Neuronal stem cell (in vitro differentiated cells): ENCODE measurements around the gene TCF4.

Source experiments
- DNase-seq: peaks from one replicate; pipeline ENCODE4 v3.0.0-alpha.2; 2013; ENCODE audit warnings: low spot score
- H2AFZ ChIP-seq: one replicate; pipeline ENCODE4 v1.6.1; 2013; ENCODE audit warnings: mild to moderate bottlenecking, low read length, inconsistent platforms
- H2AK5ac ChIP-seq: 2 replicates; pipeline ENCODE4 v1.6.1; 2013; ENCODE audit warnings: low read depth, mild to moderate bottlenecking, inconsistent platforms, low read length, moderate library complexity, mixed read lengths
- H2BK120ac ChIP-seq: 2 replicates; pipeline ENCODE4 v1.6.1; 2013; ENCODE audit warnings: low read depth, mild to moderate bottlenecking, inconsistent platforms, low read length, moderate library complexity, mixed read lengths
- H2BK12ac ChIP-seq: one replicate; pipeline ENCODE4 v1.6.1; 2013; ENCODE audit warnings: low read length, inconsistent platforms
- H2BK15ac ChIP-seq: 2 replicates; pipeline ENCODE4 v1.6.1; 2013; ENCODE audit warnings: mild to moderate bottlenecking, low read length, inconsistent platforms, mixed read lengths
- H2BK5ac ChIP-seq: one replicate; pipeline ENCODE4 v1.6.1; 2013; ENCODE audit warnings: inconsistent platforms, mild to moderate bottlenecking, low read length, moderate library complexity
- H3K14ac ChIP-seq: one replicate; pipeline ENCODE4 v1.6.1; 2013; ENCODE audit warnings: low read length, inconsistent platforms
- H3K18ac ChIP-seq: 2 replicates; pipeline ENCODE4 v1.6.1; 2013; ENCODE audit warnings: low read length, inconsistent platforms
- H3K23ac ChIP-seq: 2 replicates; pipeline ENCODE4 v1.6.1; 2013; ENCODE audit warnings: low read depth, mild to moderate bottlenecking, mixed read lengths, low read length, inconsistent platforms; ENCODE audit not compliant: poor library complexity
- H3K27ac ChIP-seq: replicated peaks from 3 replicates; pipeline ENCODE4 v1.5.1; 2013; ENCODE audit warnings: low read length, inconsistent platforms
- H3K27me3 ChIP-seq, 3 experiments: 2 replicates each; pipeline ENCODE4 v1.6.1; 2013; ENCODE audit warnings: low read length in 3 of 3, mild to moderate bottlenecking in 2 of 3, inconsistent platforms in 1 of 3, low read depth in 1 of 3, mixed read lengths in 1 of 3, moderate library complexity in 1 of 3; ENCODE audit not compliant: control insufficient read depth in 3 of 3, insufficient read depth in 3 of 3
- H3K36me3 ChIP-seq, 2 donors: replicated peaks in 1 of 2; 2 replicates each; pipeline ENCODE4 v1.6.1; 2013; ENCODE audit warnings: low read length in 2 of 2; ENCODE audit not compliant: control insufficient read depth in 2 of 2, insufficient read depth in 2 of 2
- H3K4ac ChIP-seq: 2 replicates; pipeline ENCODE4 v1.6.1; 2013; ENCODE audit warnings: inconsistent platforms, mild to moderate bottlenecking, low read length, moderate library complexity
- H3K4me1 ChIP-seq, 2 donors: 1 replicate in 1 of 2; 2 replicates in 1 of 2; pipeline ENCODE4 v1.6.1; 2013; ENCODE audit warnings: low read length in 2 of 2, low read depth in 1 of 2; ENCODE audit not compliant: control insufficient read depth in 2 of 2, insufficient read depth in 1 of 2
- H3K4me2 ChIP-seq: one replicate; pipeline ENCODE4 v1.6.1; 2013; ENCODE audit warnings: mild to moderate bottlenecking, low read length, inconsistent platforms; ENCODE audit not compliant: insufficient read depth, poor library complexity, severe bottlenecking
- H3K4me3 ChIP-seq, 2 donors: 2 replicates each; pipeline ENCODE4 v1.5.1; 2013; ENCODE audit warnings: low read length in 2 of 2, mild to moderate bottlenecking in 2 of 2, inconsistent platforms in 1 of 2, moderate library complexity in 1 of 2
- H3K79me1 ChIP-seq: one replicate; pipeline ENCODE4 v1.6.1; 2013; ENCODE audit warnings: low read depth, mild to moderate bottlenecking, inconsistent platforms, low read length, moderate library complexity
- H3K9ac ChIP-seq: one replicate; pipeline ENCODE4 v1.6.1; 2013; ENCODE audit warnings: mild to moderate bottlenecking, low read depth, low read length, inconsistent platforms; ENCODE audit not compliant: poor library complexity
- H3K9me3 ChIP-seq, 2 donors: replicated peaks in 1 of 2; 2 replicates each; pipeline versions ENCODE3 to v1.6.1; 2013; ENCODE audit warnings: low read length in 2 of 2, mild to moderate bottlenecking in 2 of 2, inconsistent platforms in 1 of 2, low read depth in 1 of 2, mixed read lengths in 1 of 2, moderate library complexity in 1 of 2; ENCODE audit not compliant: control insufficient read depth in 2 of 2, insufficient read depth in 1 of 2
- H4K8ac ChIP-seq: one replicate; pipeline ENCODE4 v1.6.1; 2013; ENCODE audit warnings: low read depth, mild to moderate bottlenecking, inconsistent platforms, low read length, moderate library complexity
- H4K91ac ChIP-seq: one replicate; pipeline ENCODE4 v1.6.1; 2013; ENCODE audit warnings: low read length, low read depth, mild to moderate bottlenecking, inconsistent platforms; ENCODE audit not compliant: poor library complexity
- WGBS, 2 donors: extraction: QIAGEN DNeasy Blood & Tissue Kit; methylation state at CpG; one replicate each; pipeline ENCODE4 v1.1.7; 2013; ENCODE audit warnings: missing lambda C conversion rate in 2 of 2, mixed read lengths in 1 of 2; ENCODE audit not compliant: insufficient read length in 2 of 2, insufficient replicate concordance in 1 of 2; ENCODE audit errors: extremely low coverage in 2 of 2; 5-methylcytosine and 5-hydroxymethylcytosine counted together

The TCF4 gene

DNA sequence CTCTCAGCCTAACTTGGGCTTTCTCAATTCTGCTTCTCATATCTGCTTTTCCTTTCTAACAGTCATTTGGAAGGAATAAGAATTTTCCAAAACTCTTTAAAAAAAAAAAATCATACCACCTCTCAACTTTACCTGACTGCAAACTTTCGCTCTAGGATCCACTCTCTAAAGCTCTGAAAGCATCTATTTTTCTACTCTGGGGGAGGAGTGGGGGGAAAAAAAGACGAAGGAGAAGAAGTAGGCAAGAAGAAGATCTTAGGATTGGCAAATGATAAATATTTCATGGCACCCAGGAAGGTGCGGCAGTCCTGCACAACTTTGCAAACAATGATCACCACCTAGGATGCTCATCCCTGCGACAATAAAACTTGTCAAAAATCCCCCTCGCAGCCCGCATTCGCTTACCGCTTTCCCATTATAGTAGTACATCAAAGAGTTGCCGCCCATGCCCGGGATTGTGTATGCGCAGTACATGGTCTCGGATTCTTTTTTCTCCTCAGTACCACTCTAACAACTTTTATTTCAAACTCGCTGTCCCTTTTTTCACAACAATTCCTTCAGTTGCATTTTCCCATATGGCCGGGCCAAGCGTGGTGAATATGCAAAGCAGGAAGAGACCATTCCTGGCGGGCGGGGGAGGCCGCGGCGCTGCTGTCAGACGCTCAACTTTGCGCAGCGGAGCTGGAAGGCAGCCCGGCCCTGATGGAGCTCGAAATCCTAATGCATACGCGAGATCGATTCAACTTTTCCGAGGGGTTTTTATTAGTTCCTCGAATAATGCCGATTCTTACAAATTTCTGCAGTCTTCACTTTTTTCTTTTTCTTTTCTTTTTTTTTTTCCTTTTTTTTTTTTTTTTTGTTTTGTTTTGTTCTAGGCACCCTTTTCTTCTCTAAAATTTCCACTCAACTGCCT, 266.5 kb downstream of the TCF4 start:
- Histone ChIP-seq H2BK5ac (no peak overlapping the region), H2BK15ac (no peak overlapping the region), H3K4me2 (peak overlapping the region; percentile 54), H3K36me3 (no peaks in the 10 kb centered on the region), H3K23ac (no peak overlapping the region), H3K14ac (no peak overlapping the region), H4K8ac (no peak overlapping the region), H3K4me3 (peak overlapping the region; percentile 46 to 84), H2BK12ac (no peak overlapping the region), H3K4me1 (peaks cover 14 to 22% of the 10 kb centered on the region in 2 donors), H3K4ac (no peak overlapping the region), H3K18ac (no peak overlapping the region), H4K91ac (no peak overlapping the region), H3K27ac (no peak overlapping the region), H2AFZ (no peak overlapping the region), H2AK5ac (no peak overlapping the region), H3K9me3 (no peaks in the 10 kb centered on the region), H3K79me1 (no peaks in the 10 kb centered on the region), H2BK120ac (no peak overlapping the region), H3K27me3 (peaks cover 0 to 4% (median 0%) of the 10 kb centered on the region in 3 experiments), H3K9ac (no peak overlapping the region)
- WGBS, 2 donors = no CpG with 5 or more reads among the region's 31 CpGs
- DNase-seq = peak; percentile 78

DNA sequence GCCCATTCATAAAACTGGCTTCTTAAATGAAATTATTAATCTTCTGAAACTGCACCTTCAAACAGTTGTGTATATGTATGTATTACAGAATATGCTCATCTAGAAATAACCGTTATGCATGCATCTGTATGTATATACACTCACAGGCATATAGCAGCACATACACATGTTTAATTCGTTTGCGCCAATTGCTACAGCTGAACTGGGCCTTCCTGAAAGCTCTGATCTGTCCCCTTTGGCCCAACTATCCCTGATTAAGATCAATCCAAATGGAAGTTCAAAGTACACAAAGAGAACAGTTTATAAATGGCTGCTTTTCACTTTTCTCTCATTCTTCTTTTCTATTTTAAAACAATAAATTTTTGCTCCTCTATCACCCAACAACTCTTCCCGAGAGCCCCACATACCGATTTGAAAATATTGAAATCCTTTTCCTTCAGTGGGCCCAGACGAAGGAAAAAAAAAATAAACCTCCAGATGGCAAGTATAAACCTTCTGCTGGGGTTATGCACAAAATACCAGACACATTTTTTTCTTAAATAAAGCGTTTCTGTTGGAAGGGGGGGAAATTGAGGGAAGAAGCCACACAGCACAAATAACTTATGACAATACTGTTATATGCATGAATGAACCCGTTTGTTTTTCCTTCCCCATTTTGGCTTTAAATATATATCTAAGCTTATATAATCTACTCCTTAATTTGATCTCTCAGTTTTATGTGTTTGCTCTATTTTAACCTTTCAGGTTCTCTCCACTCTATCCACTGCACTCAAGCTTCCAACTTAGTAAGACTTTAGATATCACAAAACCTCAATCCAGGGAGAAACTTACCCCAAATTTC, 267.3 kb downstream of the TCF4 start:
- Histone ChIP-seq H3K14ac (no peak overlapping the region), H3K27me3 (peaks cover 0 to 6% (median 0%) of the 10 kb centered on the region in 3 experiments), H3K4me3 (no peak overlapping the region), H3K36me3 (no peaks in the 10 kb centered on the region), H2BK15ac (no peak overlapping the region), H4K91ac (no peak overlapping the region), H3K9ac (no peak overlapping the region), H3K9me3 (no peaks in the 10 kb centered on the region), H3K23ac (no peak overlapping the region), H2AK5ac (no peak overlapping the region), H2BK120ac (no peak overlapping the region), H3K4me2 (peak overlapping the region; percentile 25), H2BK12ac (no peak overlapping the region), H4K8ac (no peak overlapping the region), H3K4ac (no peak overlapping the region), H3K27ac (no peak overlapping the region), H2AFZ (no peak overlapping the region), H2BK5ac (no peak overlapping the region), H3K18ac (no peak overlapping the region), H3K79me1 (no peaks in the 10 kb centered on the region), H3K4me1 (peaks cover 14 to 22% of the 10 kb centered on the region in 2 donors)
- WGBS, 2 donors = 100% methylated on average over 2 of the region's 8 CpGs; no CpG with 5 or more reads in 1 of the 2 donors
- DNase-seq = no peak

DNA sequence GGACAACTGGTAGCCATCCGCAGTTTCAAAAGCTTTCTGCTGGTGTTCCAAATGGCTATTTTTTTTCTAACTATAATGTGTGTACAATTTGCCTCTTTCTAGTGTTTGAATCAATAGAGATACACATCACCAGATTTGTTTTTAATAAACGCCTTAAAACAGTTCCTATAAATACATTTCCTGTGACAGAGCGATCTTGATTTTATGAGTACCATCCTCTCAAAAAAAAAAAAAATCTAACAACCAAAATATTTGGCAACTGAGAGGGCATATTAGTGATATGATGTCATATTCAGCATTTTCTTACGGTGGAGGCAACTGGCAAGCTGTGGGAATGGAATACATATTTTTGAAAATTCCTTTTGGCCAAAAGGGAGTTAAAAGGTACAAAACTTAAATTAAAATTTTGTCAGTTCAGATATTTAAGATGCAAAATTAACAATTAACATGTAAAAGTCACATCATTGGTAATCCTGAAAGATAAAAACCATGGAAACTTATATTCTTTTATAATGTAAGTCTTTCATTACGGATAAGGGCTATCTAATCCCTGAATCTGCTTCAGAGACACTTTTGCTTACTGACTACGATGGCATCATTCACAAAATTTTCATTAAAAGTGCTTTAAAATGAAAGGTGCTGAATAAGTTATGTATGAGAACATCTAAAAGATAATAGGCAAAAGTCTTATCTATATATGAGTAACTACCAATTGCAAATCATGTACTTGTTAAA, 268.4 kb downstream of the TCF4 start:
- Histone ChIP-seq H4K91ac (no peak overlapping the region), H3K4me2 (no peak overlapping the region), H2BK5ac (no peak overlapping the region), H3K4me1 (peaks cover 14 to 29% of the 10 kb centered on the region in 2 donors), H2BK15ac (no peak overlapping the region), H2BK12ac (no peak overlapping the region), H3K4ac (no peak overlapping the region), H4K8ac (no peak overlapping the region), H3K27ac (peak overlapping the region; percentile 13), H2AFZ (no peak overlapping the region), H3K36me3 (no peaks in the 10 kb centered on the region), H3K27me3 (peaks cover 0 to 6% (median 0%) of the 10 kb centered on the region in 3 experiments), H3K14ac (no peak overlapping the region), H3K4me3 (no peak overlapping the region), H3K9ac (no peak overlapping the region), H3K79me1 (no peaks in the 10 kb centered on the region), H3K23ac (no peak overlapping the region), H3K9me3 (no peaks in the 10 kb centered on the region), H2AK5ac (no peak overlapping the region), H3K18ac (no peak overlapping the region), H2BK120ac (no peak overlapping the region)
- WGBS, 2 donors = no CpG with 5 or more reads among the region's 6 CpGs
- no peak for DNase-seq
